GM21423 (cell line): ENCODE data around the gene STC2.

ENCODE experiments used
- ATAC-seq: cut with Tn5 transposase; IDR thresholded peaks from one replicate; pipeline ENCODE4 v1.9.1; 2021; ENCODE audit warnings: mild to moderate bottlenecking, moderate library complexity; ENCODE audit not compliant: unreplicated experiment

STC2 gene

GRCh38 chr5:173329491-173330337 lies 1.5 kb upstream of the STC2 start:
- peak; percentile 43 for ATAC-seq

GRCh38 chr5:173328844-173329490 lies 753 bp upstream of the STC2 start:
- no peak for ATAC-seq

GRCh38 chr5:173327084-173327947 lies 898 bp downstream of the STC2 start:
- no peak for ATAC-seq

GRCh38 chr5:173326501-173326960 lies 1.7 kb downstream of the STC2 start:
- no peak for ATAC-seq

GRCh38 chr5:173325091-173325698 lies 3.0 kb downstream of the STC2 start:
- ATAC-seq, result no peak

- no peak for ATAC-seq
Measured at GRCh38 chr5:173324115-173325001, 3.9 kb downstream of the STC2 start.

- no peak for ATAC-seq
Measured at GRCh38 chr5:173323799-173324114, 4.5 kb downstream of the STC2 start.

GRCh38 chr5:173323106-173323798 lies 5.0 kb downstream of the STC2 start:
- ATAC-seq, result no peak

GRCh38 chr5:173321886-173322285 lies 6.3 kb downstream of the STC2 start:
- ATAC-seq, result no peak

- ATAC-seq, result no peak
Measured at GRCh38 chr5:173320259-173320658, 8.0 kb downstream of the STC2 start.

- ATAC-seq, result no peak
Measured at GRCh38 chr5:173319646-173320045, 8.6 kb downstream of the STC2 start.

GRCh38 chr5:173318881-173319620 lies 9.2 kb downstream of the STC2 start:
- ATAC-seq, result no peak

- ATAC-seq, result no peak
Measured at GRCh38 chr5:173318330-173318729, 9.9 kb downstream of the STC2 start.

GRCh38 chr5:173317852-173318251 lies 10.4 kb downstream of the STC2 start:
- ATAC-seq, result no peak

- no peak for ATAC-seq
Measured at GRCh38 chr5:173317091-173317730, 11.0 kb downstream of the STC2 start.

- no peak for ATAC-seq
Measured at GRCh38 chr5:173316339-173317020, 11.7 kb downstream of the STC2 start.

- ATAC-seq, result no peak
Measured at GRCh38 chr5:173315495-173316338, 12.5 kb downstream of the STC2 start.
